Dedifferentiated amniotic fluid mesenchymal stem cell (primary cell): Measurements from ENCODE around the gene CLEC4D.
"Not testable (repeated sequence)": the region's sequence is repeated elsewhere in the genome, so short reads cannot be mapped to it uniquely, and the experiment has no call there.

ENCODE experiments used
- DNase-seq: peaks from one replicate; pipeline ENCODE4 v3.0.0-alpha.2; 2016; ENCODE audit errors: extremely low spot score

The CLEC4D gene

DNA sequence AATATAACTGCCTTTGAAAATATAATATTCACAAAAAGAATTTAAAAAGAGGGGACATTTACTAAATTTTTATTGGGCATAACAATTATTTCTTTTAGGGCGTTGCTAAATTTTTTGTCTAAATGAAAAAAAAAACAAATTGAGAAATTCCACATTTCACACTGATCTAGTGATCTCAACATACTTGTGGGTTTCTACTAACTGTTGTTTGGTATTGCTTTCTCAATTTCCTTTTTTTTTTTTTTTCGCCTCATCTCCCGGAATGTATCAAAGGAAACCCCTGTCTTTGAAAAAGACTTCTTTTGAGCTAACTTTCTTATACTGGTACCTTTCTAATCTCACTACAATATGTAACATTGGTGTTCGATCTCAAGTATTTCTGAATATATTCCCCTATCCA, at the start of gene CLEC4D:
Gene CLEC4D (plus strand): TSS at position 248 of the 400 bp plus-strand sequence. CDS start 230 bp downstream, outside the sequence.
- no peak for DNase-seq

DNA sequence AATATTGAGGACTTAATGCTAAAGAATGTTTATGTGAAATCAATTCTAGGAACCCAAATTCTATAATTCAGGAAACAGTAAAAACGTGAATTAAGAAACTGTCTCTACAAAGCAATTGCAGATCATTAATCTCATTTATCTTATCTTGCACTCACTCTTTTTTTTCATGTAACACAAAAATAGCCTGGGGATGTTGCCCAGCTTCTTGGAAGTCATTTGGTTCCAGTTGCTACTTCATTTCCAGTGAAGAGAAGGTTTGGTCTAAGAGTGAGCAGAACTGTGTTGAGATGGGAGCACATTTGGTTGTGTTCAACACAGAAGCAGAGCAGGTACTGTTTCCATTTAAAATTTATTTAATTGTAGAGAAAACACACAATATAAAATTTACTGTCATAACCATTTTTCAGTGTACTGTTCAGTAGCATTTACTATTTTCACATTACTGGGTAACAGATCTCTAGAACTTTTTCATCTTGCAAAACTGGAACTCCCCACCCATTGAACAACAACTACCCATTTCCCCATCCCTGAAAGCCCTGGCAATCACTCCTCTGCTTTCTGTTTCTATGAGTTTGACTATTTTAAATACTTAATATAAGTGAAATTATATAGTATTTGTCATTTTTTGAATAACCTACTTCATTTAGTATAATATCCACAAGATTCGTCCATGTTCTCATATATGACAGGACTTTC, 47.9 kb upstream of the CLEC4D start:
- DNase-seq = no peak

DNA sequence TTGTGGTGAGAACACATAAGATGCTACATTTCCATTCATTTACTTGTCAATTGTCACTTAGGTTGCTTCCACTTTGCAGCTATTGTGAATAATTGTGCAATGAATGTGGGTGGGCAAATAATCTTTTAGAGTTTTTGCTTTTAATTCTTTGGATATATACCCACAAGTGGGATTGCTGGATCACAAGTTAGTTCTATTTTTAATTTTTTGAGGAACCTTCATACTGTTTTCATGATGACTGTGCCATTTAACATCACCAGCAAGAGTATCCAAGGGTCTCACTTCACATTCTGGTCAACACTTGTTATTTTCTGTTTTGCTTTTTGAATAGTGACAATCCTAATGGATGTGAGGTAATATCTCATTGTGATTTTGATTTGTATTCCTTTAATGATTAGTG, 47.1 kb upstream of the CLEC4D start:
- DNase-seq = no peak

DNA sequence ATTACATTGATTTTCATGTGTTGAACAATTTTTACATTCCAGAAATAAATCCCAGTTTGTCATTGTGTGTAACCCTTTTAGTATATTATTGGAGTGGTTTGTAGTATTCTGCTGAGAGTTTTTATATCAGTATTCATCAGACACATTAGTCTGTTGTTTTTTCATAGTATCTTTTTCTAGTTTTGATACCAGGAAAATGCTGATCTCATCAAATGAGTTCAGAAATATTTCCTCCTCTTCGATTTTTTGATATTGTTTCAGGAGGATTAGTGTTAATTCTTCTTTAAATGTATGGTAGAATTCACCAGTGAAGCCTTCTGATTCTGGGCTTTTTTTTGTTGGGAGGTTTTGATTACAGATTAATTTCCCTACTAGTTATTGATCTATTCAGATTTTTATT, 42.2 kb upstream of the CLEC4D start:
- DNase-seq = no peak

GRCh38 chr12:8475508-8476203, 37.6 kb upstream of the CLEC4D start:
- DNase-seq = no peak

DNA sequence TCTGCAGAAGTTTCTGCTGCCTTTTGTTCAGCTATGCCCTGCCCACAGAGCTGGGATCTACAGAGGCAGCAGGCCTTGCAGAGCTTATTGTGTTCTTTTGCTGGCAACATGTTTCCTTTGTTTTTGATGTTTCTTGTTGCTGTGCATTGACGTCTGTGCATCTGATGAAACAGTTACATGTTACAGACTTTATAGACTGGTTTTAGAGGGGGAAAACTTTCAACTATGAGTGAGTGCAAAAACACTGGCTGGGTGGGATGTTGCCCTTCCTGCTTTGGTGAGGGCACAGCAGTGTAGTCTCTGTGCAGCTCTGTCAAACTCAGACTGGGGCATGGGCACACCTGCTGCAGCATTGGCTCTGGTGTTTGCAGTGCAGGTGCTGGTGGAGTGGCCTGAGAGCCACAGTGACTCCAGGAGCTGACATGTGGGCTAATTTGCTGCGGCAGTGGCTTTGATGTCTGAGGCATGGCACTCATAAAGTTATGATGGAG, 30.7 kb upstream of the CLEC4D start:
- DNase-seq = no peak

DNA sequence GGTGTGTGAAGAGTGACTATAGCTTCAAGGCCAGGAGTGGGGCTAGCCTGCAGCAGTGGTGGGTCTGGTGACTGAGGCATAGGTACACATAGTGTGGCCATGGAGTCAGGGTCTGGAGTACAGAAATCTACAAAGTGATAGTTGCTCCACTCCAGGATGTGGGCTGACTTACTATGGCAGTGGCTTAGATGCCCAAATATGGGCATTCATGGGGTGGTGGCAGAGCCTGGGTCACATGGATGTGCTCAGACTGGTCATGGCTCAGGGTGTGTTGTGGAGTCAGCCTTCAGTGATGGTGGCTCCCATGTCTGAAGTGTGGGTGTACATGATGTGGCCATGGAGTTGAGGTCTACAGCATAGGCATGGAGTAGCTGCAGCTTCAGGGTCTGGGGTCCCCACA, 30.2 kb upstream of the CLEC4D start:
- DNase-seq = no peak

DNA sequence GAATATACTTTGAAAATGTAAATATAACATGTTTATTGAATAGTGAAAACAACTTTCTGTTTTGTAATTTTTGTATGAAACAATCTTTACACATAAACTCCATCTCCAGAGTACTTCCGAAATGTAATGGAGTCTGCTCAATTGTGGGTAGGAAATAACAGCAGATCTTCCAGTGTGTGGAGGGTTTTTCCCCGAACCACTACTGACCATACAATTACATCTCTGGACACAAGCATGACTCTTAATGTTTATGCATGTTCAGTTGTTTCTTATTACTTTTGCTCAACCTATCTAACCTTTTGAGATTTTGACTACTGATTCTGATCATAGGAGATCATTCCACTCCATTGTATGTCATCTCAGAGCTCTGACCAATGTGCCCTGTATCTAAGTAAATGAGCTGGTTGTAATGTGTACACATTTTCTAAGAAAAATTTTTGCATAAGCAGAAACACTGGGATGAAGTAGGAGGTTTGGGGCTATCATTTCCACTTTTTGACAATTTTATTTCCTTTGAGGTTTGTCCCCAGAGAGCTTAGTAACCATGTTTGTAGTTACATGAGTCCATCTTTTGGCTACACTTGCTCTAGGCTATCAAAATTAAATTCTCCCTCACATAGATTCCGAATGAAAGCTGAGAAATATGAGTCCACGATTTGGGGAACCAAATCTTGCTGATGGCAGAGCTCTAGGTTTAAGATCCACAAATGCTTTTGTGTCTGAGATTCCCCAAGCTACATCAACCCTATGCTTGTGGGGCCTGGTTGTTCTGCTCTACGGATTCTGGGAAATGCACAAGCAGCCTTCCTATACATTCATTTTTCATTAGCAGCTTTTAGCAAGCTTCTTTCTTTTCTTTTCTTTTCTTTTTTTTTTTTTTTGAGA, 21.4 kb upstream of the CLEC4D start:
- DNase-seq = no peak

GRCh38 chr12:8493084-8493483, 20.2 kb upstream of the CLEC4D start:
- no peak for DNase-seq

DNA sequence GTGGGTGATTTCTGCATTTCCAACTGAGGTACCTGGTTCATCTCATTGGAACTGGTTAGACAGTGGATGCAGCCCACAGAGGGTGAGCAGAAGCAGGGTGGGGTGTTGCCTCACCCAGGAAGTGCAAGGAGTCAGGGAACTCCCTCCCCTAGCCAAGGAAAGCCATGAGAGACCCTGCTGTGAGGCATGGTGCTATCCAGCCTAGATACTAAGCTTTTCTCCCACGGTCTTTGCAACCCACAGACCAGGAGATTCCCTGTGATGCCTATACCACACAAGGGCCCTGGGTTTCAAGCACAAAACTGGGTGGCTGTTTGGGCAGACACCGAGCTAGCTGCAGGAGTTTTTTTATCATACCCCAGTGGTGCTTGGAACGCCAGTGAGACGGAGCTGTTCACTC, 17.6 kb upstream of the CLEC4D start:
- DNase-seq = not testable (repeated sequence)

DNA sequence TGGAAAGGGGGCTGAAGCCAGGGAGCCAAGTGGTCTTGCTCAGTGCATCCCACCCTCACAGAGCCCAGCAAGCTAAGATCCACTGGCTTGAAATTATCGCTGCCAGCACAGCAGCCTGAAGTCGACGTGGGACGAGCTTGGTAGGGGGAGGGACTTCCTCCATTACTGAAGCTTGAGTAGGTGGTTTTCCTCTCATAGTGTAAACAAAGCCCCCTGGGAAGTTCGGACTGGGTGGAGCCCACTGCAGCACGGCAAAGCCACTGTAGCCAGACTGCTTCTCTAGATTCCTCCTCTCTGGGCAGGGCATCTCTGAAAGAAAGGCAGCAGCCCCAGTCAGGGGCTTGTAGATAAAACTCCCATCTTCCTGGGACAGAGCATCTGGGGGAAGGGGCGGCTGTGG, 17.2 kb upstream of the CLEC4D start:
- DNase-seq = not testable (repeated sequence)

DNA sequence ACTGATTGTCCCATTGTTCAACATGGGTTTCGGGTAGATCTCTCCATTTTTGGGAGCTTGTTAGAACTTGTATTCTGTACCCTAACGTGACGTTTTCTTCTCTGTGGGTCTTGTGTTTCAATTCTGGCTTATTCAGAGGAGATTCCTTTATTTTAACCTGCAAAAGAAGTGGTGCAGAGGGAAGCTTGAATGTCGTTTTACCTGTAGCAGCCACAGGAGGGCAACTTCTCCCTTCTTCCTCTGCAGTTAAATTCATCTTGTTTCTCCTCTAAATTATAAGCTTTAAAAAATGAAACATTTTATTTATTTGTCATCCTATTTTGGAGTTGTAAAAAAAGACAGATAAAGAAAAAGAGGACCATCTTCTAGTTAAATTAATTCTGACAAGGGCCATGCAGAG, 13.7 kb upstream of the CLEC4D start:
- DNase-seq = no peak

GRCh38 chr12:8501720-8502119, 11.6 kb upstream of the CLEC4D start:
- DNase-seq = no peak

- no peak for DNase-seq
Measured at GRCh38 chr12:8504351-8504750, 9.0 kb upstream of the CLEC4D start.

DNA sequence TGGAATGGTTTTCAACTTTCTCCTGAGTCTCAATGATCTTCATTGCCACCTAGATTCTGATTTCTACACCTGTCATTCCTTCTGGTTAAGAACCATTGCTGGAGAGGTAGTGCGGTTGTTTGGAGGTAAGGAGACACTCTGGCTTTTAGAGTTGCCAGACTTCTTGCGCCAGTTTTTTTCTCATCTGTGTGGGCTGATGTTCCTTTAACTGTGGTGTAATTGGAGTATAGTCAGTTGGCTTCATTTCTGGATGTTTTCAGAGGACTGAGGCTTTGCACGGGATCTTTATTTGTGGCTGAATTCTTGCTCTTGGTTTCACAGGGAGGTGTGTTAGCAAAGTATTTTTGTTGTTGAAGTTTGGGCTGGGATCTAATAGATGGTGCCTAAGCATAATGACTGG, 5.7 kb upstream of the CLEC4D start:
- DNase-seq = no peak

DNA sequence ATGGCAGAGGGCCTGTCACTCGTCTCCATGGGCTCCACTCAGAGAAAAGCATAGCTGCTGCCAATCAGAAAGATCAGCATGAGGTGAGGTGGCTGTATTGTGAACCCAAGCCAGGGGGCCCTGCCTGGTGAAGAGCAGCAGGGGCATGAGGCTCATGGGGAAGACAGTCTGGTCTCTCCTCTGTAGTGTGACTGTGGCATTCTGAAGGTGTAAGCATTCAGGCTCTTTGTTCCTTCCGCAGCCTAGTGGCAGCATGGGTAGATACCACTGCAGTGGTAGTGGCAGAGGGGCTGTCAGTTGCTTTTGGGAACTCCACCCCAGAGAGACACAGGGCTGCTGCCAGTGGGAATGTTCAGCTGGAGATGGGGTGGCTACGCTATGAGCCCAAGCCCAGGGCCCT, 5.1 kb upstream of the CLEC4D start:
- no peak for DNase-seq

DNA sequence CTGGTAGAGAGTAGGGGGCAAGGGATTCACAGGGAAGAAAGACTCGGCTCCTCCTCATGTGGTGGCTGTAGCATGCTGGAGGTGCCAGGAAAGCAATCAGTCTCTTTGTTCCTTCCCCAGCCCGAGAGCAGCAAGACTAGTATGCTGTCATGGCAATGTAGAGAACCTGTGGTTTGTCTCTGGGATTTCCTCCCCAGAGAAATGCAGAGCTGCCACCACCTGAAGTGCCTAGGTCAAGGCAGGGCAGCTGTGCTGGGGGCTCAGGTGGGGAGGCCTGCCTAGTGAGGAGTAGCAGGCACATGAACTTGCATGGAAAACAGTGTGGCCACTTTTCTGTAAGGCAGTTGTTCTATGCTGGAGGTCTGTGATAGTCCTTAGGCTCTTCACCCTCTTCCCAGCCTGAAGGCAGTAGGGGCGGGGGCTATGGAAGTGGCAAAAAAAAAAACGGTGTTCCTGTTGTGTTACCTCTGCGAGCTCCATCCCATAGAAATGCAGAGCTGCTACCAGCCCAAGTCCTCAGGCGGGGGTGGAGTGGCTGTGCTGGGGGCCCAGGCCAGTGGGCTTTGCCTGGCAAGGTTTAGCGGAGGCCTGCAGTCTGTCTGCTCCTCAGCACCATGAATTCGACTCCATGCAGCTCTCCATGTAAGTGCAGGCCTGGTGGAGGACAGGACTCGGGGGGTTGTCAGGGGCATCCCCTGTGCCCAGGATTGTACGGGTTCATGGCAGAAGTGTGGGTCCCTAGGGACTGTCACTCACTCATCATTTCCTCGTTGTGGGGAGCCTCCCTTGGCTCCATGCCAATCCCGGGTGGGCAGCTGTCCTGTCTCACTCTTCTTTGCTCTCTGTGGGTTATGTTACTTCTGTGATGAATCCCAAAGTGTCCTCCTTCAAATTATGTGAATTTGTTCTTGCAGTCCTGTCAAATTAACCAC, 4.1 kb upstream of the CLEC4D start:
- DNase-seq = no peak

DNA sequence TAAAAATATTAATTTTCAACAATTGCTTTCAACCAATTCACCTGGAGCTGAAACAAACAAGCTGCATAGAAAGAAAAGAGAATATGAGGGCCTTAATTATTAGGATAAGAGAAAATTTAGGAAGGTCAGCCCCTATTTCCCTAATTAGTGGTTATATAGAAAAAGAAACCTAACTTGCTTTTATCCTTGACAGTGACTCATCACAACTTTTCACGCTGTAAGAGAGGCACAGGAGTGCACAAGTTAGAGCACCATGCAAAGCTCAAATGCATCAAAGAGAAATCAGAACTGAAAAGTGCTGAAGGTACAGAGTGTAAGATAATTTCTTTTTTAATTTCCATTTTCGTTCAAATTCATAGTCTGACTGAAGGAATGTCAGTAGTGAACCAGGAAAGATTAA, 4.7 kb downstream of the CLEC4D start:
- no peak for DNase-seq

DNA sequence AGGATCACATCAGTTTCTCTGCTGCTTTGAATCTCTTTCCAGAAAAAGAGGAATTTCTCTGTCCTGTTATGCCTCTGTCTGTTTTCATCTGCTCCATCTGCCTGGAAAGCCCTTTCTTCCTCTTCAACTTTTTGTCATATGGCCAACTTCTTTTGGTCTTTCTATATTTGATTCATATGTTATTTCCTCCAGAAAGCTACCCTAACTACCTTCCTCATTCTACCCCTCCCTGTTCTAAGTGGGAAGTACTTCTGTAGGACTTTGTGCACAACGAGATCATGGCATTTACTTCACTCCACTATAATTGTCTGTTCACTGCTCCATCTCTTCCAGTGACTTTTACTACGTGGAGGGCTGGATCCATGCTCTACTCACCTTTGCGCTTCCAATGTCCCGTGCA, 5.9 kb downstream of the CLEC4D start:
- no peak for DNase-seq

- no peak for DNase-seq
Measured at GRCh38 chr12:8527250-8528130, 14.2 kb downstream of the CLEC4D start.
